Left lung (tissue), 14 donors: ENCODE results near the gene CNOT4. TPM values are rescaled to one million over a fixed set of nuclear protein-coding genes. Genes with fewer than 3 reads are reported as not detected.

ENCODE experiments used
- ATAC-seq: fragments of 200-7000 bp; cut with Tn5 transposase; one replicate; pipeline ENCODE4 v1.9.1; 2020; ENCODE audit warnings: moderate library complexity
- DNase-seq, 4 donors: peaks; one replicate each; pipeline ENCODE4 v3.0.0-alpha.2; 2013 to 2020
- H3K27ac ChIP-seq, 2 donors: fragments of 200-600 bp; sonication (generic) in 1 of 2; one replicate each; pipeline versions ENCODE4 v1.5.0 to v1.8.0; 2020 to 2021
- H3K27me3 ChIP-seq, 2 donors: fragments of 200-600 bp; sonication (generic) in 1 of 2; one replicate each; pipeline versions ENCODE4 v1.5.0 to v1.8.0; 2020 to 2021
- H3K36me3 ChIP-seq, 2 donors: fragments of 200-600 bp; sonication (generic) in 1 of 2; one replicate each; pipeline versions ENCODE4 v1.5.0 to v1.8.0; 2020 to 2021
- H3K4me1 ChIP-seq, 2 donors: fragments of 200-600 bp; one replicate each; pipeline ENCODE4 v1.8.0; 2021
- H3K4me3 ChIP-seq, 2 donors: fragments of 200-600 bp; sonication (generic) in 1 of 2; one replicate each; pipeline versions ENCODE4 v1.5.0 to v1.8.0; 2020 to 2021; ENCODE audit warnings: mild to moderate bottlenecking in 1 of 2
- H3K9me3 ChIP-seq, 2 donors: fragments of 200-600 bp; sonication (generic) in 1 of 2; one replicate each; pipeline versions ENCODE4 v1.5.0 to v1.8.0; 2020 to 2021
- intact Hi-C, 2 donors: fragments of 100-400 bp; cut with DNase I; formaldehyde crosslinking; loops; one replicate each; pipeline versions ENCODE4 v1.11.2 to v1.14.2; 2022
- long read RNA-seq, 12 donors: library from polyadenylated mRNA in 2 of 12; unstranded in 2 of 12; transcript quantifications; one replicate each; pipeline ENCODE4 v2.0.0 and lab custom pipeline, GENCODE V29; 2019 to 2026
- polyA plus RNA-seq, 6 donors: library from polyadenylated mRNA; unstranded; fragments of 120-200 nt; gene quantifications; one replicate each; pipeline ENCODE4 v1.2.1, GENCODE V29; 2013; ENCODE audit not compliant: insufficient read length in 6 of 6
- total RNA-seq, 2 donors: library from RNA; stranded (reverse); fragmentation: NEBNext Ultra II Directional; extraction: Animal tissue kit (Norgen Biotek cat#: 25700); gene quantifications; one replicate each; pipeline ENCODE4 v1.2.1, GENCODE V29; 2021
- TF ChIP-seq, protein P1 (sequence below), 2 donors: fragments of 200-600 bp; sonication (generic) in 1 of 2; IDR thresholded peaks; one replicate each; pipeline versions ENCODE4 v1.5.0 to v1.8.0; 2021; ENCODE audit warnings: antibody characterized with exemption in 2 of 2
- donor health status: DM: no; HTN: yes; CAD: no.
- donor health status: DM: no; HTN: no; CAD: no.

The CNOT4 gene, protein sequence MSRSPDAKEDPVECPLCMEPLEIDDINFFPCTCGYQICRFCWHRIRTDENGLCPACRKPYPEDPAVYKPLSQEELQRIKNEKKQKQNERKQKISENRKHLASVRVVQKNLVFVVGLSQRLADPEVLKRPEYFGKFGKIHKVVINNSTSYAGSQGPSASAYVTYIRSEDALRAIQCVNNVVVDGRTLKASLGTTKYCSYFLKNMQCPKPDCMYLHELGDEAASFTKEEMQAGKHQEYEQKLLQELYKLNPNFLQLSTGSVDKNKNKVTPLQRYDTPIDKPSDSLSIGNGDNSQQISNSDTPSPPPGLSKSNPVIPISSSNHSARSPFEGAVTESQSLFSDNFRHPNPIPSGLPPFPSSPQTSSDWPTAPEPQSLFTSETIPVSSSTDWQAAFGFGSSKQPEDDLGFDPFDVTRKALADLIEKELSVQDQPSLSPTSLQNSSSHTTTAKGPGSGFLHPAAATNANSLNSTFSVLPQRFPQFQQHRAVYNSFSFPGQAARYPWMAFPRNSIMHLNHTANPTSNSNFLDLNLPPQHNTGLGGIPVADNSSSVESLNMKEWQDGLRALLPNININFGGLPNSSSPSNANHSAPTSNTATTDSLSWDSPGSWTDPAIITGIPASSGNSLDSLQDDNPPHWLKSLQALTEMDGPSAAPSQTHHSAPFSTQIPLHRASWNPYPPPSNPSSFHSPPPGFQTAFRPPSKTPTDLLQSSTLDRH
- 10 to 100 TPM; 21.6 to 21.8 TPM for total RNA-seq
- polyA plus RNA-seq = 10 to 100 TPM; 32.5 to 35.4 (median 34.0) TPM
- long read RNA-seq, donor 1, full-length matches to known transcripts = 5 of 45 reads
- long read RNA-seq, donor 1, partial matches to known transcripts = 40 of 45 reads
- long read RNA-seq, donor 1, other reads (novel, unspliced or antisense) = 0 of 45 reads
- long read RNA-seq, donor 2, partial matches to known transcripts = 34 of 35 reads
- long read RNA-seq, donor 2, other reads (novel, unspliced or antisense) = 0 of 35 reads
- long read RNA-seq, donor 3, partial matches to known transcripts = 0 of 1 reads
- long read RNA-seq, donor 3, other reads (novel, unspliced or antisense) = 0 of 1 reads
- long read RNA-seq, donor 4, partial matches to known transcripts = 9 of 9 reads
- long read RNA-seq, donor 4, other reads (novel, unspliced or antisense) = 0 of 9 reads
- long read RNA-seq, donor 5, partial matches to known transcripts = 5 of 5 reads
- long read RNA-seq, donor 5, other reads (novel, unspliced or antisense) = 0 of 5 reads
- long read RNA-seq, donor 6, partial matches to known transcripts = 0 of 1 reads
- long read RNA-seq, donor 6, other reads (novel, unspliced or antisense) = 0 of 1 reads
- long read RNA-seq, donor 7, partial matches to known transcripts = 0 of 2 reads
- long read RNA-seq, donor 7, other reads (novel, unspliced or antisense) = 0 of 2 reads
- long read RNA-seq, donor 8, full-length matches to known transcripts = 4 of 4 reads
- long read RNA-seq, donor 8, partial matches to known transcripts = 0 of 4 reads
- long read RNA-seq, donor 8, other reads (novel, unspliced or antisense) = 0 of 4 reads
- long read RNA-seq, donor 9 = 0 reads
- long read RNA-seq, donor 10, full-length matches to known transcripts = 1 of 11 reads
- long read RNA-seq, donor 10, partial matches to known transcripts = 9 of 11 reads
- long read RNA-seq, donor 10, other reads (novel, unspliced or antisense) = 1 of 11 reads
- long read RNA-seq, donor 11, partial matches to known transcripts = 46 of 50 reads
- long read RNA-seq, donor 11, other reads (novel, unspliced or antisense) = 0 of 50 reads
- long read RNA-seq, donor 12, full-length matches to known transcripts = 5 of 5 reads
- long read RNA-seq, donor 12, partial matches to known transcripts = 0 of 5 reads
- long read RNA-seq, donor 12, other reads (novel, unspliced or antisense) = 0 of 5 reads

DNA sequence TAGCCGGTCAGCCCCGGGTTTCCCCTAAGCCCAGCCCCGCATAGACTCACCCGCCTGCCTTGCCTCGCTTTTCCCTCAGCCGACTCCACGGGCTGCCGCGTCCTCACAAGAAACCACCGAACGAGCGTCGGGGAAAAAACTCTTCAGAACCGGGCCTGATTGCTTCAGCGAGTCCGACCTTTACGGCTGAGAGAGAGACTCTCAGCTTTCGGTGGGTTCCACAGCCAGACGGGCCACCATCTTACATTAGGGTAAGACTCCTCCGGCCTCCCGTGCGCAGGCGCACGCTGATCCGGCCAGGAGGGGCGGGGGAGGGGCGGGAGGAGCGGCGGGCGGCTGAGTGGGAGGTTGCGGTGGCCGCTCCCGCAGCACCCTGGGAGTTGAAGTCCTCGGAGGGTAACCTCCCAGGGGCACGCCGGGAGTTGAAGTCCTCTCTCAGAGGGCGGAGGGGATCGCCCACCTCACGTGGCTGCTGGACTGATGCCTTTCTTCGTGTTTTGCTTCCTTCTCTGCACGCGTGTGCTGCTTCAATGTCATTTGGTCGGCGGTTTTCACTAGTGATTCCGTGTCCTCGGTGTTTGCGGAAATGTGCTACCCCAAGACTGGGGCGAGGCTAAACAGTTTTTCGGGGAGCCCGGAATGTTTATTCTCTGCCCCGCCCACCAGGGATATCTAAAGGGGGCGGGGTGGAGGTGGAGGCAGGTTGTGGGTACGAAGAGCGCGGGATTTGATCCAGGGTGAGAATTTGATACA lies at the start of gene CNOT4:
Gene CNOT4, minus strand, starts transcription at position 264 of the 753 bp plus-strand sequence. CDS start 71,771 bp downstream, outside the sequence.
- Histone ChIP-seq H3K4me3 (peak within 1 kb of the TSS; percentile 66 to 77), H3K27me3 (no peaks in the 10 kb centered on the region), H3K27ac (peak within 1 kb of the TSS; percentile 91 to 92), H3K36me3 (no peaks in the 10 kb centered on the region), H3K4me1 (peaks cover 4 to 37% of the 10 kb centered on the region in 2 donors), H3K9me3 (no peaks in the 10 kb centered on the region)
- TF ChIP-seq, protein P1, sequence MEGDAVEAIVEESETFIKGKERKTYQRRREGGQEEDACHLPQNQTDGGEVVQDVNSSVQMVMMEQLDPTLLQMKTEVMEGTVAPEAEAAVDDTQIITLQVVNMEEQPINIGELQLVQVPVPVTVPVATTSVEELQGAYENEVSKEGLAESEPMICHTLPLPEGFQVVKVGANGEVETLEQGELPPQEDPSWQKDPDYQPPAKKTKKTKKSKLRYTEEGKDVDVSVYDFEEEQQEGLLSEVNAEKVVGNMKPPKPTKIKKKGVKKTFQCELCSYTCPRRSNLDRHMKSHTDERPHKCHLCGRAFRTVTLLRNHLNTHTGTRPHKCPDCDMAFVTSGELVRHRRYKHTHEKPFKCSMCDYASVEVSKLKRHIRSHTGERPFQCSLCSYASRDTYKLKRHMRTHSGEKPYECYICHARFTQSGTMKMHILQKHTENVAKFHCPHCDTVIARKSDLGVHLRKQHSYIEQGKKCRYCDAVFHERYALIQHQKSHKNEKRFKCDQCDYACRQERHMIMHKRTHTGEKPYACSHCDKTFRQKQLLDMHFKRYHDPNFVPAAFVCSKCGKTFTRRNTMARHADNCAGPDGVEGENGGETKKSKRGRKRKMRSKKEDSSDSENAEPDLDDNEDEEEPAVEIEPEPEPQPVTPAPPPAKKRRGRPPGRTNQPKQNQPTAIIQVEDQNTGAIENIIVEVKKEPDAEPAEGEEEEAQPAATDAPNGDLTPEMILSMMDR (IDR thresholded peaks at IDR 0.05) = no peak
- intact Hi-C loops = loop anchor here in 1 of 2 donors (10.0 kb wide), 1 partner anchor 225 kb away; no protein-coding TSS in a partner anchor
- ATAC-seq = peak; percentile 98
- DNase-seq = peak; percentile 93 to 99 (median 98)

DNA sequence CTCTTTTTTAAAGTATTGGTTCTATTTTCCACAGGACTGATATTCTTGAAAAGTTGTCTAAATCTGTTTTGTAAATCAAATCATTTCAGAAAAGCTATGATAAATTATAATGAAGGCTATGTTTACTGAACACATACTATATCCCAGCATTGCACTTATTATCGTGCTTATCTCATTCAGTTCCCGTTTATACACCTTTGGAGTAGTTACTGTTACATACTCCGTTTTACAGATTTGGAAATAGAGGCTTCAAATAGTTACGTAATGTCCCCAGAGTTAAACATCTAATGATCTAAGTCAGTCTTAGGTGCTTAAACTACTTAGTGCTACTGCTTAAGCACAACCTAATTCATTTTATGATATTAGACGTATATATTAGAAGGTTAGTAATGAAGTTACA lies 49.0 kb upstream of the CNOT4 start:
- no peak for ATAC-seq
- Histone ChIP-seq H3K36me3 (no peaks in the 10 kb centered on the region), H3K9me3 (no peaks in the 10 kb centered on the region), H3K4me3 (peak overlapping the region; percentile 57 to 75), H3K27me3 (no peaks in the 10 kb centered on the region), H3K4me1 (peaks cover 6 to 21% of the 10 kb centered on the region in 2 donors), H3K27ac (peak overlapping the region; percentile 89 to 90)
- TF ChIP-seq, protein P1 (IDR thresholded peaks at IDR 0.05) = no peak
- no peak for DNase-seq
- intact Hi-C loops = no loop called here

- DNase-seq (peak in 3 of 4 donors; percentile 42 to 72 (median 56)), ATAC-seq (peak; percentile 79)
- Histone ChIP-seq H3K36me3 (no peaks in the 10 kb centered on the region), H3K27ac (peak overlapping the region; percentile 89 to 90), H3K9me3 (no peaks in the 10 kb centered on the region), H3K27me3 (no peaks in the 10 kb centered on the region), H3K4me1 (peaks cover 6 to 21% of the 10 kb centered on the region in 2 donors), H3K4me3 (peak overlapping the region; percentile 57 to 75)
- TF ChIP-seq, protein P1 (IDR thresholded peaks at IDR 0.05) = peak in 1 of 2 donors; percentile 33
- intact Hi-C loops = no loop called here
These were observed 48.5 kb upstream of the CNOT4 start for GRCh38 chr7:135558337-135558767.
